Right kidney (tissue), 1 donor: ENCODE measurements around the gene HSD17B12.
A peak's percentile ranks its signal among the peaks of the same experiment; 100 is the strongest.

ENCODE experiments used
- DNase-seq: peaks from one replicate; pipeline ENCODE4 v3.0.0-alpha.2; 2016

Gene HSD17B12

GRCh38 chr11:43797866-43798265, 117.3 kb downstream of the HSD17B12 start:
- DNase-seq, result no peak

GRCh38 chr11:43802509-43802908, 122.0 kb downstream of the HSD17B12 start:
- no peak for DNase-seq

GRCh38 chr11:43803766-43804165, 123.2 kb downstream of the HSD17B12 start:
- DNase-seq, result no peak

- no peak for DNase-seq
These were observed 126.4 kb downstream of the HSD17B12 start for GRCh38 chr11:43806976-43807375.

GRCh38 chr11:43810929-43811596, 130.5 kb downstream of the HSD17B12 start:
- DNase-seq, result no peak

GRCh38 chr11:43812471-43812870, 131.9 kb downstream of the HSD17B12 start:
- no peak for DNase-seq

GRCh38 chr11:43818220-43818619, 137.7 kb downstream of the HSD17B12 start:
- no peak for DNase-seq

- DNase-seq, result no peak
These were observed 139.4 kb downstream of the HSD17B12 start for GRCh38 chr11:43819926-43820325.

GRCh38 chr11:43823316-43823715, 142.8 kb downstream of the HSD17B12 start:
- DNase-seq, result no peak

GRCh38 chr11:43823851-43824250, 143.3 kb downstream of the HSD17B12 start:
- DNase-seq, result no peak

- no peak for DNase-seq
These were observed 144.8 kb downstream of the HSD17B12 start for GRCh38 chr11:43825217-43825816.

- no peak for DNase-seq
These were observed 150.4 kb downstream of the HSD17B12 start for GRCh38 chr11:43830928-43831440.

- no peak for DNase-seq
These were observed 152.0 kb downstream of the HSD17B12 start for GRCh38 chr11:43832536-43832935.

- no peak for DNase-seq
These were observed 153.1 kb downstream of the HSD17B12 start for GRCh38 chr11:43833657-43834073.

- DNase-seq, result no peak
These were observed 153.7 kb downstream of the HSD17B12 start for GRCh38 chr11:43834286-43834685.

- DNase-seq, result peak; percentile 13
These were observed 154.6 kb downstream of the HSD17B12 start for GRCh38 chr11:43835104-43835503.

- DNase-seq, result no peak
These were observed 157.3 kb downstream of the HSD17B12 start for GRCh38 chr11:43837879-43838278.

- no peak for DNase-seq
These were observed 161.5 kb downstream of the HSD17B12 start for GRCh38 chr11:43842021-43842420.

GRCh38 chr11:43845816-43846215, 165.3 kb downstream of the HSD17B12 start:
- no peak for DNase-seq

- no peak for DNase-seq
These were observed 171.6 kb downstream of the HSD17B12 start for GRCh38 chr11:43852057-43852636.

GRCh38 chr11:43853781-43854180, 173.2 kb downstream of the HSD17B12 start:
- no peak for DNase-seq

- no peak for DNase-seq
These were observed 176.5 kb downstream of the HSD17B12 start for GRCh38 chr11:43856993-43857392.

- DNase-seq, result no peak
These were observed 180.6 kb downstream of the HSD17B12 start for GRCh38 chr11:43861141-43861540.

GRCh38 chr11:43866520-43866919, 186.0 kb downstream of the HSD17B12 start:
- no peak for DNase-seq
